ENCODE results near the gene ATP10A. TPM values are rescaled to one million over a fixed set of nuclear protein-coding genes. Genes with fewer than 3 reads are reported as not detected.
A peak's percentile ranks its signal among the peaks of the same experiment; 100 is the strongest.

The ATP10A gene
- total RNA-seq, 1 experiment from 2014 or later: 2.1 TPM

DNA sequence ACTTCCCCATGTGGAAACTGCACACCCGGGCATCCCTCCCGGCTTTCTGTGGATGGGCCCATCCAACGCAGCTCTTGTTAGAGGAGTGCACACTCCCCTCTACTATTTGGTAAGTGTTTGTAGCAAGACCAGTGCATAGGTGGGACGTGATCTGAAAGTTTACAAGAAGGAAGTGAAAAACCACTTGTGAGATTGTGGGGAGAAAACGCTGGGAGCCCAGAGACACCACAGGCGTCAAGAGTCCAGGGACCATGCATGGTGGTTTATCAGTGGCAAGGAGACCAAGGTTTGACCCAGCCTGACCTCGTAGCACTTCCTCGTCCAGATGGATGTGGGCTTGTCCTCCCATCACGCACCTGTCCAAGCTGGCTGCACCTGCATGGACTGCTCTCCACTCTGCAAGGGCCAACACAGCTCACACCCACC, 51.6 kb downstream of the ATP10A start:
- Mint-ChIP-seq H3K27me3 (ENCODE audit: low read depth) (no peaks in the 10 kb centered on the region), H3K4me3 (no peak overlapping the region), H3K4me1 (peaks cover 14% of the 10 kb centered on the region), H3K9me3 (no peaks in the 10 kb centered on the region), H3K36me3 (no peaks in the 10 kb centered on the region), H3K27ac (no peak overlapping the region)
- ChIA-PET CTCF (interaction anchor here (1.9 to 4.5 kb wide), 2 partner anchors 28 to 101 kb away, joined by 9 to 21 read pairs; no protein-coding TSS in a partner anchor), POLR2A (interaction anchor here (0.6 kb wide), 1 partner anchor 694 kb away, joined by 6 read pairs; no protein-coding TSS in a partner anchor)
- ATAC-seq (no peak), DNase-seq (ENCODE audit: low spot score) (no peak)
- TF ChIP-seq CREB1 (CRISPR knock-in tag; IDR thresholded peaks at IDR 0.05): no peak

DNA sequence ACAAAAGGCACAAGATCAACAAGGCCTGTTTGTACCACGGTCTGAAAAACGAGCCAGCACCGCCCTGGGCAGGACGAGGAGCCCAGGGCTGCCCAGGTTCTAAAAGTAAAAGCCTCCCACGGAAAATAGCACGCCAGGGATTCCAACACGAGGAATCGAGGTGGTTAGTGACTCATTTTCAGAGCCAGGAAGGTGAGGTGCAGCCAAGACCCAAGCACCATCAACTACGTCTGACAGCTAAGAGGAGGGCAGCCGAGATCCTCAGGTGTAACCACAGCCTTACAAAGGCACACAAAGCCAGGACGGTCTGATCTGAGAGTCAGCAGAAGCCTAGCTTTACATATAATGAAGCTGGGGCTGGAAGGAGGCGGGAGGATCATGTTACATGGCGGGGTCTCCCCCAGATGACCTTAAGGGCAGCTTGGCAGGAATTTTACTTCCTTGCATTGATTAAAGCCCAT, 52.5 kb downstream of the ATP10A start:
- ATAC-seq: peak; percentile 86
- peak overlapping the region; percentile 43; the same call in 1 of the 2 replicates for H3K27ac Mint-ChIP-seq
- no peaks in the 10 kb centered on the region for H3K27me3 Mint-ChIP-seq (ENCODE audit: low read depth)
- no peaks in the 10 kb centered on the region for H3K9me3 Mint-ChIP-seq
- POLR2A ChIA-PET: interaction anchor here (0.6 kb wide), 1 partner anchor 695 kb away, joined by 6 read pairs; no protein-coding TSS in a partner anchor
- H3K4me1 Mint-ChIP-seq: peaks cover 14% of the 10 kb centered on the region
- no peaks in the 10 kb centered on the region for H3K36me3 Mint-ChIP-seq
- no peak for DNase-seq (ENCODE audit: low spot score)
- TF ChIP-seq CREB1 (CRISPR knock-in tag; IDR thresholded peaks at IDR 0.05) (no peak), ZBTB21 (CRISPR knock-in tag; IDR thresholded peaks at IDR 0.05; ENCODE audit: borderline replicate concordance) (no peak), ZNF263 (CRISPR knock-in tag; IDR thresholded peaks at IDR 0.05; ENCODE audit: low read depth) (no peak), SMAD3 (CRISPR knock-in tag; IDR thresholded peaks at IDR 0.05; ENCODE audit: borderline replicate concordance) (no peak), RELA (CRISPR knock-in tag; IDR thresholded peaks at IDR 0.05; ENCODE audit: borderline replicate concordance) (no peak), SOX15 (CRISPR knock-in tag; IDR thresholded peaks at IDR 0.05) (no peak), IRF2 (CRISPR knock-in tag; IDR thresholded peaks at IDR 0.05; ENCODE audit: borderline replicate concordance, low read depth) (no peak), ZNF232 (CRISPR knock-in tag; IDR thresholded peaks at IDR 0.05) (no peak), ZNF317 (CRISPR knock-in tag; IDR thresholded peaks at IDR 0.05; ENCODE audit: borderline replicate concordance, low read depth) (no peak), FOXK1 (CRISPR knock-in tag; IDR thresholded peaks at IDR 0.05) (no peak), GTF2I (CRISPR knock-in tag; conservative IDR thresholded peaks at IDR 0.05) (no peak), NFATC4 (CRISPR knock-in tag; IDR thresholded peaks at IDR 0.05) (no peak), SP1 (CRISPR knock-in tag; conservative IDR thresholded peaks at IDR 0.05) (no peak), KAT7 (CRISPR knock-in tag; IDR thresholded peaks at IDR 0.05; ENCODE audit: borderline replicate concordance) (no peak), JUN (CRISPR knock-in tag; IDR thresholded peaks at IDR 0.05) (no peak)
- TF ChIP-seq, protein P1, sequence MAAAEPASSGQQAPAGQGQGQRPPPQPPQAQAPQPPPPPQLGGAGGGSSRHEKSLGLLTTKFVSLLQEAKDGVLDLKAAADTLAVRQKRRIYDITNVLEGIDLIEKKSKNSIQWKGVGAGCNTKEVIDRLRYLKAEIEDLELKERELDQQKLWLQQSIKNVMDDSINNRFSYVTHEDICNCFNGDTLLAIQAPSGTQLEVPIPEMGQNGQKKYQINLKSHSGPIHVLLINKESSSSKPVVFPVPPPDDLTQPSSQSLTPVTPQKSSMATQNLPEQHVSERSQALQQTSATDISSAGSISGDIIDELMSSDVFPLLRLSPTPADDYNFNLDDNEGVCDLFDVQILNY (CRISPR knock-in tag; IDR thresholded peaks at IDR 0.05): no peak
- TF ChIP-seq, protein P2, sequence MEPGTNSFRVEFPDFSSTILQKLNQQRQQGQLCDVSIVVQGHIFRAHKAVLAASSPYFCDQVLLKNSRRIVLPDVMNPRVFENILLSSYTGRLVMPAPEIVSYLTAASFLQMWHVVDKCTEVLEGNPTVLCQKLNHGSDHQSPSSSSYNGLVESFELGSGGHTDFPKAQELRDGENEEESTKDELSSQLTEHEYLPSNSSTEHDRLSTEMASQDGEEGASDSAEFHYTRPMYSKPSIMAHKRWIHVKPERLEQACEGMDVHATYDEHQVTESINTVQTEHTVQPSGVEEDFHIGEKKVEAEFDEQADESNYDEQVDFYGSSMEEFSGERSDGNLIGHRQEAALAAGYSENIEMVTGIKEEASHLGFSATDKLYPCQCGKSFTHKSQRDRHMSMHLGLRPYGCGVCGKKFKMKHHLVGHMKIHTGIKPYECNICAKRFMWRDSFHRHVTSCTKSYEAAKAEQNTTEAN (CRISPR knock-in tag; IDR thresholded peaks at IDR 0.05): no peak
- TF ChIP-seq, protein P3, sequence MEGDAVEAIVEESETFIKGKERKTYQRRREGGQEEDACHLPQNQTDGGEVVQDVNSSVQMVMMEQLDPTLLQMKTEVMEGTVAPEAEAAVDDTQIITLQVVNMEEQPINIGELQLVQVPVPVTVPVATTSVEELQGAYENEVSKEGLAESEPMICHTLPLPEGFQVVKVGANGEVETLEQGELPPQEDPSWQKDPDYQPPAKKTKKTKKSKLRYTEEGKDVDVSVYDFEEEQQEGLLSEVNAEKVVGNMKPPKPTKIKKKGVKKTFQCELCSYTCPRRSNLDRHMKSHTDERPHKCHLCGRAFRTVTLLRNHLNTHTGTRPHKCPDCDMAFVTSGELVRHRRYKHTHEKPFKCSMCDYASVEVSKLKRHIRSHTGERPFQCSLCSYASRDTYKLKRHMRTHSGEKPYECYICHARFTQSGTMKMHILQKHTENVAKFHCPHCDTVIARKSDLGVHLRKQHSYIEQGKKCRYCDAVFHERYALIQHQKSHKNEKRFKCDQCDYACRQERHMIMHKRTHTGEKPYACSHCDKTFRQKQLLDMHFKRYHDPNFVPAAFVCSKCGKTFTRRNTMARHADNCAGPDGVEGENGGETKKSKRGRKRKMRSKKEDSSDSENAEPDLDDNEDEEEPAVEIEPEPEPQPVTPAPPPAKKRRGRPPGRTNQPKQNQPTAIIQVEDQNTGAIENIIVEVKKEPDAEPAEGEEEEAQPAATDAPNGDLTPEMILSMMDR (IDR thresholded peaks at IDR 0.05): no peak
- TF ChIP-seq, protein P4, sequence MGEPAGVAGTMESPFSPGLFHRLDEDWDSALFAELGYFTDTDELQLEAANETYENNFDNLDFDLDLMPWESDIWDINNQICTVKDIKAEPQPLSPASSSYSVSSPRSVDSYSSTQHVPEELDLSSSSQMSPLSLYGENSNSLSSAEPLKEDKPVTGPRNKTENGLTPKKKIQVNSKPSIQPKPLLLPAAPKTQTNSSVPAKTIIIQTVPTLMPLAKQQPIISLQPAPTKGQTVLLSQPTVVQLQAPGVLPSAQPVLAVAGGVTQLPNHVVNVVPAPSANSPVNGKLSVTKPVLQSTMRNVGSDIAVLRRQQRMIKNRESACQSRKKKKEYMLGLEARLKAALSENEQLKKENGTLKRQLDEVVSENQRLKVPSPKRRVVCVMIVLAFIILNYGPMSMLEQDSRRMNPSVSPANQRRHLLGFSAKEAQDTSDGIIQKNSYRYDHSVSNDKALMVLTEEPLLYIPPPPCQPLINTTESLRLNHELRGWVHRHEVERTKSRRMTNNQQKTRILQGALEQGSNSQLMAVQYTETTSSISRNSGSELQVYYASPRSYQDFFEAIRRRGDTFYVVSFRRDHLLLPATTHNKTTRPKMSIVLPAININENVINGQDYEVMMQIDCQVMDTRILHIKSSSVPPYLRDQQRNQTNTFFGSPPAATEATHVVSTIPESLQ (CRISPR knock-in tag; IDR thresholded peaks at IDR 0.05): no peak
- TF ChIP-seq, protein P5, sequence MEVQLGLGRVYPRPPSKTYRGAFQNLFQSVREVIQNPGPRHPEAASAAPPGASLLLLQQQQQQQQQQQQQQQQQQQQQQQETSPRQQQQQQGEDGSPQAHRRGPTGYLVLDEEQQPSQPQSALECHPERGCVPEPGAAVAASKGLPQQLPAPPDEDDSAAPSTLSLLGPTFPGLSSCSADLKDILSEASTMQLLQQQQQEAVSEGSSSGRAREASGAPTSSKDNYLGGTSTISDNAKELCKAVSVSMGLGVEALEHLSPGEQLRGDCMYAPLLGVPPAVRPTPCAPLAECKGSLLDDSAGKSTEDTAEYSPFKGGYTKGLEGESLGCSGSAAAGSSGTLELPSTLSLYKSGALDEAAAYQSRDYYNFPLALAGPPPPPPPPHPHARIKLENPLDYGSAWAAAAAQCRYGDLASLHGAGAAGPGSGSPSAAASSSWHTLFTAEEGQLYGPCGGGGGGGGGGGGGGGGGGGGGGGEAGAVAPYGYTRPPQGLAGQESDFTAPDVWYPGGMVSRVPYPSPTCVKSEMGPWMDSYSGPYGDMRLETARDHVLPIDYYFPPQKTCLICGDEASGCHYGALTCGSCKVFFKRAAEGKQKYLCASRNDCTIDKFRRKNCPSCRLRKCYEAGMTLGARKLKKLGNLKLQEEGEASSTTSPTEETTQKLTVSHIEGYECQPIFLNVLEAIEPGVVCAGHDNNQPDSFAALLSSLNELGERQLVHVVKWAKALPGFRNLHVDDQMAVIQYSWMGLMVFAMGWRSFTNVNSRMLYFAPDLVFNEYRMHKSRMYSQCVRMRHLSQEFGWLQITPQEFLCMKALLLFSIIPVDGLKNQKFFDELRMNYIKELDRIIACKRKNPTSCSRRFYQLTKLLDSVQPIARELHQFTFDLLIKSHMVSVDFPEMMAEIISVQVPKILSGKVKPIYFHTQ (CRISPR knock-in tag; IDR thresholded peaks at IDR 0.05): no peak
- H3K4me3 Mint-ChIP-seq: no peak overlapping the region
- CTCF ChIA-PET: interaction anchor here (0.9 to 2.0 kb wide), 2 partner anchors 27 to 123 kb away, joined by 5 to 7 read pairs; no protein-coding TSS in a partner anchor

All from WTC11 (cell line).